Skeletal muscle satellite cell (primary cell): Measurements from ENCODE around the gene SLC13A3.

Experiments used
- H3K27me3 ChIP-seq: 2 replicates; pipeline ENCODE4 v1.7.0; 2013; ENCODE audit warnings: low read length; ENCODE audit not compliant: control insufficient read depth, insufficient read depth
- H3K36me3 ChIP-seq: 2 replicates; pipeline ENCODE4 v1.7.0; 2013; ENCODE audit warnings: mild to moderate bottlenecking, control low read depth, low read length; ENCODE audit not compliant: insufficient read depth
- H3K4me1 ChIP-seq: 2 replicates; pipeline ENCODE4 v1.7.0; 2013; ENCODE audit warnings: low read length; ENCODE audit not compliant: control insufficient read depth, insufficient read depth
- H3K4me2 ChIP-seq: 2 replicates; pipeline ENCODE4 v1.7.0; 2013; ENCODE audit warnings: mild to moderate bottlenecking, low read length
- H3K4me3 ChIP-seq: 2 replicates; pipeline ENCODE4 v1.7.0; 2013; ENCODE audit warnings: low read length
- H3K9ac ChIP-seq: 2 replicates; pipeline ENCODE4 v1.7.0; 2013; ENCODE audit warnings: mild to moderate bottlenecking, low read depth, low read length, moderate library complexity
- H3K9me3 ChIP-seq: replicated peaks from 2 replicates; pipeline ENCODE4 v1.7.0; 2013; ENCODE audit warnings: mild to moderate bottlenecking, control low read depth, low read length

Gene SLC13A3

DNA sequence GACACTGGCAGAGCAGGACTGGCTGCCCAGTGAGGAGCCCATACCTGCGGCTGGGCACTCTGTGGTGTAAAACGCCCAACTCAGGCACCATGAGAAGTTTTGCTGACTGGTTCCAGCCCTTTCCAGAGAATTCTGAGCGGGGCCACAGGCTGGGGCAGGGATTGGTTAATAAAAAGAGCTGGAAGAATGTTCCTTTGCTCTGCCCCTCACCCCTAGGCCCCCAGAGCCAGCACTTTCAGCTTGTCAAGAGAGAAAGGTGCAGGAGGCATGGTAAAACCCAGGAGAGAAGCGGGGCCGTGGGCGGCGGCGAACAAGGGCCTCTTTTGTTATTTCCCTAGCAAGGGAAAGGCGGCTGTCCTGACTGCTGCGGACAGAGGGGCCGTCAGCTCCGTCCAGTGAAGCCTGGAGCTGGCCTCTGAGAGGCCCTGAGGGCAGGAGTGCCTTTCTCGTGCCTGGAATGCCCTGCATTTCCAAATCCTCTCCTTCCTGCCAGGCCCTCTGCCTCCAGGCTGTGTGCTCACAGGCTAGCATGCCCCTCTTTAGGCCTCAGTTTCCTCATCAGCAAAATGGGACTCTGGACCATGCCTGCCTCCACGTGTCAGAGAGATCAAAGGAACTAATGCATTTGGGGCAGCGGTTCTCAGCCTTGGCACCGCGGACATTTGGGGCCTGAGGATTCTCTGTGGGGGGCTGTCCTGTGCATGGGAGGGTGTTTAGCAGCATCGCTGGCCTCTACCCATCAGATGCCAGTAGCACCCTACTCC lies 12.9 kb downstream of the SLC13A3 start:
- Histone ChIP-seq H3K9me3 (no peaks in the 10 kb centered on the region), H3K4me2 (no peak overlapping the region), H3K27me3 (peaks cover 11% of the 10 kb centered on the region), H3K36me3 (no peaks in the 10 kb centered on the region), H3K4me1 (no peaks in the 10 kb centered on the region), H3K4me3 (no peak overlapping the region), H3K9ac (no peak overlapping the region)

DNA sequence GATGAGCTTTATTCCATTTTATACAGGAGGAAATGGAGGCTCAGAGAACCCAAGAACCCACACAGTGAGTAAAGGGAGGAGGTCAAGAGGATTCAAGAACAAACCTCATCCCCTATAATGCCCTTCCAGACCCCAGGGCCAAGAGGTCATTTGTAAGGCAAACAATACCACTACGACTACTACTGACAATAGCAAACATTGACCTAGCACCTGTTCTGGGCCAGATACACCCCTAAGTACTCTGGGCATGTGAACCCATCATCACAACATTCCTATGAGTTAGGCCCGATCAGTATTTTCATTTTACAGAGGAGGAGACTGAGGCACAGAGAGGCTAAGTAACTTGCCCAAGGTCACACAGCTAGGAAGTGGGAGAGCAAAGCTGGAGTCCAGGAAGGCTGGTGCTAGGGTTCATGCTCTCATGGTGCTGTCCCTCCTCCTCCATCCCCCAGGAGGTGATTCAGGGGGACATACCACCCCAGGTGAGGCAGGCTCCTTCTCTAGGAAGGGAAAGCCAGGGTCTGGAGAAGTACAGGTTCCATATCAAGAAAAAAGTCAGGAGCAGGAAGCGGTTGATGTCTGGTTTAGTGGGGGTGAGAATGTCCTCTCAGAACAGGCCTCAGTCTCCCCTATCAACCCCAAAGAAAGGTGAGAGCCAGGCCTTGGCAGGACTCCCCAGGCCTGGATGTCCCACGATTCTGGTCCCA lies 13.7 kb downstream of the SLC13A3 start:
- H3K4me3 ChIP-seq = no peak overlapping the region
- no peaks in the 10 kb centered on the region for H3K9me3 ChIP-seq
- H3K4me2 ChIP-seq = no peak overlapping the region
- no peaks in the 10 kb centered on the region for H3K4me1 ChIP-seq
- H3K27me3 ChIP-seq = peaks cover 14% of the 10 kb centered on the region
- H3K9ac ChIP-seq = no peak overlapping the region
- no peaks in the 10 kb centered on the region for H3K36me3 ChIP-seq

GRCh38 chr20:46637020-46637419 lies 14.2 kb downstream of the SLC13A3 start:
- H3K4me2 ChIP-seq = no peak overlapping the region
- H3K36me3 ChIP-seq = no peaks in the 10 kb centered on the region
- peaks cover 13% of the 10 kb centered on the region for H3K27me3 ChIP-seq
- H3K4me1 ChIP-seq = no peaks in the 10 kb centered on the region
- no peaks in the 10 kb centered on the region for H3K9me3 ChIP-seq
- no peak overlapping the region for H3K4me3 ChIP-seq
- no peak overlapping the region for H3K9ac ChIP-seq

- Histone ChIP-seq H3K9ac (no peak overlapping the region), H3K4me3 (no peak overlapping the region), H3K27me3 (peaks cover 16% of the 10 kb centered on the region), H3K4me2 (no peak overlapping the region), H3K36me3 (no peaks in the 10 kb centered on the region), H3K9me3 (no peaks in the 10 kb centered on the region), H3K4me1 (no peaks in the 10 kb centered on the region)
These were observed 14.7 kb downstream of the SLC13A3 start for GRCh38 chr20:46636514-46636913.

- Histone ChIP-seq H3K4me3 (no peak overlapping the region), H3K4me1 (no peaks in the 10 kb centered on the region), H3K36me3 (no peaks in the 10 kb centered on the region)
These were observed 15.6 kb downstream of the SLC13A3 start for GRCh38 chr20:46635514-46636136.

GRCh38 chr20:46634528-46634927 lies 16.7 kb downstream of the SLC13A3 start:
- peaks cover 19% of the 10 kb centered on the region for H3K27me3 ChIP-seq
- no peak overlapping the region for H3K9ac ChIP-seq
- no peaks in the 10 kb centered on the region for H3K4me1 ChIP-seq
- no peak overlapping the region for H3K4me2 ChIP-seq
- H3K36me3 ChIP-seq = no peaks in the 10 kb centered on the region
- no peaks in the 10 kb centered on the region for H3K9me3 ChIP-seq
- H3K4me3 ChIP-seq = no peak overlapping the region

More at GRCh38 chr20:46635514-46636136, 15.6 kb downstream of the SLC13A3 start:
- Histone ChIP-seq H3K4me2 (no peak overlapping the region), H3K9me3 (no peaks in the 10 kb centered on the region), H3K27me3 (peaks cover 16% of the 10 kb centered on the region), H3K9ac (no peak overlapping the region)

- peaks cover 19% of the 10 kb centered on the region for H3K27me3 ChIP-seq
- H3K9ac ChIP-seq = no peak overlapping the region
- no peak overlapping the region for H3K4me3 ChIP-seq
- H3K4me2 ChIP-seq = no peak overlapping the region
- H3K4me1 ChIP-seq = no peaks in the 10 kb centered on the region
- no peaks in the 10 kb centered on the region for H3K36me3 ChIP-seq
- H3K9me3 ChIP-seq = no peaks in the 10 kb centered on the region
These were observed 19.3 kb downstream of the SLC13A3 start for GRCh38 chr20:46631874-46632446.

- Histone ChIP-seq H3K36me3 (no peaks in the 10 kb centered on the region), H3K9ac (no peak overlapping the region), H3K27me3 (peaks cover 19% of the 10 kb centered on the region), H3K4me1 (no peaks in the 10 kb centered on the region), H3K4me2 (no peak overlapping the region), H3K4me3 (no peak overlapping the region), H3K9me3 (no peaks in the 10 kb centered on the region)
These were observed 19.9 kb downstream of the SLC13A3 start for GRCh38 chr20:46631212-46631869.

GRCh38 chr20:46630306-46630705 lies 21.0 kb downstream of the SLC13A3 start:
- peaks cover 23% of the 10 kb centered on the region for H3K27me3 ChIP-seq
- no peak overlapping the region for H3K4me2 ChIP-seq
- no peaks in the 10 kb centered on the region for H3K4me1 ChIP-seq
- no peaks in the 10 kb centered on the region for H3K9me3 ChIP-seq
- H3K9ac ChIP-seq = no peak overlapping the region
- no peaks in the 10 kb centered on the region for H3K36me3 ChIP-seq
- H3K4me3 ChIP-seq = no peak overlapping the region

DNA sequence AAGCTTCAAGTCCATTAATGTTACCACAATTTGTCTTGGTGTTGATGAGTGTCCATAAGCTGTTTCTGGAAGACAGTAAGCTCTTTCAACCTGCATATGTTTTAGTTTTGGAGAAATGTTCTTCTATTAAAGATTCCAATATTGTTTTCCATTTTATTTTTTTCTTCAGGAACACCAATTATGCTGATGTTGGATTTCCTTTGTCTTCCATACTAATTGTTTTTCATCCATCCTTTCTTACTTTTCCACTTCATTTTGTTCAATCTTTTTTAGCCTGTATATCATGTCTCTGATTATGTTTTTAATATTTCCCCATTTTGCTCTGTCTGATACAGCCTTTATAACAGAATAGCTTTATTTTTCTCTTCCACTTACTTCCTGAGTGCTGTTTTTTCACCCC lies 21.9 kb downstream of the SLC13A3 start:
- Histone ChIP-seq H3K4me2 (no peak overlapping the region), H3K4me1 (no peaks in the 10 kb centered on the region), H3K9ac (no peak overlapping the region), H3K27me3 (peaks cover 23% of the 10 kb centered on the region), H3K36me3 (no peaks in the 10 kb centered on the region), H3K9me3 (no peaks in the 10 kb centered on the region), H3K4me3 (no peak overlapping the region)

DNA sequence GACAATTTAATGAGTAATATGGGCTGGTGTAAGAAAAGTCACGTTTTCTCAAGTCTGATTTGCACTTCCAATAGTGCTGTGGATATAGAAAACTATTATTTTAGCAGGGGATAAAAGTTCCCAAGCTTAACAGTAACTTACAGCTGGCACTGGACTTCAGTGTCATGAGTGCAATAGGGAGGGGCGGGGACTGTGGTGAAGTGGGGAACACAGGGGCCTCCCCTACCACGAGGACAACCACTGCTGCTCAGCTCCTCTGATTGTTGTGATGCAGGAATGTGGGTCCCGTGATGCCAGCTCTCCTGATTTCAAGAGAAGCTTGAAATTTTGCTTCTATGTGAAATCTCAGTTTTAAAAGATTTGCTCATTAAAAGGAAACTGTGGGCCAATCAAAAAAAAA lies 24.0 kb downstream of the SLC13A3 start:
- peaks cover 18% of the 10 kb centered on the region for H3K27me3 ChIP-seq
- no peak overlapping the region for H3K4me2 ChIP-seq
- H3K9ac ChIP-seq = no peak overlapping the region
- H3K4me3 ChIP-seq = no peak overlapping the region
- no peaks in the 10 kb centered on the region for H3K36me3 ChIP-seq
- no peaks in the 10 kb centered on the region for H3K9me3 ChIP-seq
- H3K4me1 ChIP-seq = no peaks in the 10 kb centered on the region
